GM23248 (cell line): Measurements from ENCODE around the gene C9. TPM values are rescaled to one million over a fixed set of nuclear protein-coding genes. Genes with fewer than 3 reads are reported as not detected.

Experiments used
- DNase-seq: peaks from one replicate; pipeline ENCODE4 v3.0.0-alpha.2; 2015
- H2AFZ ChIP-seq: fragments of 200-600 bp; sonication (generic); 2 replicates; pipeline ENCODE4 v1.6.1; 2016; ENCODE audit warnings: antibody characterized with exemption
- H3F3A ChIP-seq: fragments of 200-600 bp; sonication (generic); 2 replicates; pipeline ENCODE4 v1.6.1; 2016; ENCODE audit warnings: mild to moderate bottlenecking, antibody characterized with exemption, mixed run types; ENCODE audit not compliant: insufficient read depth
- H3K27ac ChIP-seq: fragments of 200-600 bp; sonication (generic); 2 replicates; pipeline ENCODE4 v1.5.1; 2016; ENCODE audit warnings: mild to moderate bottlenecking
- H3K27me3 ChIP-seq: fragments of 200-600 bp; sonication (generic); replicated peaks from 2 replicates; pipeline ENCODE4 v1.6.1; 2016; ENCODE audit warnings: mild to moderate bottlenecking; ENCODE audit not compliant: insufficient read depth
- H3K36me3 ChIP-seq: fragments of 200-600 bp; sonication (generic); 2 replicates; pipeline ENCODE4 v1.6.1; 2016; ENCODE audit warnings: low read depth, mild to moderate bottlenecking
- H3K4me1 ChIP-seq: fragments of 200-600 bp; sonication (generic); 2 replicates; pipeline ENCODE4 v1.6.1; 2016; ENCODE audit warnings: mild to moderate bottlenecking; ENCODE audit not compliant: insufficient read depth
- H3K4me2 ChIP-seq: fragments of 200-600 bp; sonication (generic); one replicate; pipeline ENCODE4 v1.6.1; 2016; ENCODE audit warnings: mild to moderate bottlenecking; ENCODE audit not compliant: unreplicated experiment
- H3K4me3 ChIP-seq: fragments of 200-600 bp; sonication (generic); 2 replicates; pipeline ENCODE4 v1.5.1; 2016; ENCODE audit warnings: mild to moderate bottlenecking
- H3K79me2 ChIP-seq: fragments of 200-600 bp; sonication (generic); 2 replicates; pipeline ENCODE4 v1.6.1; 2016; ENCODE audit warnings: mild to moderate bottlenecking; ENCODE audit not compliant: insufficient read depth
- H3K9ac ChIP-seq: fragments of 200-600 bp; sonication (generic); 2 replicates; pipeline ENCODE4 v1.6.1; 2016; ENCODE audit warnings: mild to moderate bottlenecking
- H3K9me2 ChIP-seq: fragments of 200-600 bp; sonication (generic); 2 replicates; pipeline ENCODE4 v1.6.1; 2016; ENCODE audit warnings: mixed run types, mild to moderate bottlenecking, moderate library complexity; ENCODE audit not compliant: insufficient read depth
- H3K9me3 ChIP-seq: fragments of 200-600 bp; sonication (generic); one replicate; pipeline ENCODE4 v1.6.1; 2017; ENCODE audit warnings: low read depth
- H4K20me1 ChIP-seq: fragments of 200-600 bp; sonication (generic); 2 replicates; pipeline ENCODE4 v1.6.0; 2016; ENCODE audit not compliant: insufficient read depth
- EZH2 ChIP-seq: fragments of 200-600 bp; sonication (generic); IDR thresholded peaks from 2 replicates; pipeline ENCODE4 v1.6.1; 2018; ENCODE audit warnings: antibody characterized with exemption, mild to moderate bottlenecking; ENCODE audit not compliant: insufficient read depth, poor library complexity, severe bottlenecking
- EZH2phosphoT487 ChIP-seq: fragments of 200-600 bp; sonication (generic); IDR thresholded peaks from 2 replicates; pipeline ENCODE4 v1.6.1; 2018; ENCODE audit warnings: antibody characterized with exemption, moderate library complexity, mild to moderate bottlenecking, low read depth; ENCODE audit not compliant: insufficient read depth
- WGBS, 2 experiments: methylation state at CpG; one replicate each; pipeline ENCODE4 v1.1.6; 2015 to 2017; ENCODE audit warnings: low lambda C conversion rate in 2 of 2, low coverage in 1 of 2; ENCODE audit errors: missing lambda C conversion rate in 2 of 2; 5-methylcytosine and 5-hydroxymethylcytosine counted together
- in situ Hi-C: fragments of 300-500 bp; cut with MboI; formaldehyde crosslinking; loops from 2 replicates; pipeline ENCODE4 v1.15.0; 2020
- polyA plus RNA-seq: library from polyadenylated mRNA; unstranded; fragments of >200 nt; fragmentation: Nextera tagmentation; extraction: Ambion mirVana; gene quantifications from 2 replicates; pipeline ENCODE4 v1.2.1, GENCODE V29; 2016
- total RNA-seq: library from RNA; depleted of rRNA; stranded (reverse); fragments of >200 nt; shearing (Covaris generic); gene quantifications from 2 replicates; pipeline ENCODE4 v1.2.3, GENCODE V29; 2014

C9 gene
- total and polyA plus RNA-seq, 2 experiments from 2014 or later, result not detected

- peak overlapping the region; percentile 30; the same call in 1 of the 2 replicates for H3K4me3 ChIP-seq
- in situ Hi-C loops, result no loop called here
- H3F3A ChIP-seq, result peaks cover 93% of the 10 kb centered on the region
- no peaks in the 10 kb centered on the region for H3K27me3 ChIP-seq
- peaks cover 95% of the 10 kb centered on the region for H3K79me2 ChIP-seq
- H4K20me1 ChIP-seq, result peaks cover 4% of the 10 kb centered on the region; the same call in 1 of the 2 replicates
- no peak overlapping the region for H2AFZ ChIP-seq
- peak overlapping the region; percentile 47 for H3K4me2 ChIP-seq
- H3K9me3 ChIP-seq, result no peaks in the 10 kb centered on the region
- peak; percentile 93 for DNase-seq
- peak overlapping the region; percentile 98 for H3K27ac ChIP-seq
- no peak for TF ChIP-seq EZH2phosphoT487
- TF ChIP-seq EZH2, result no peak
- 8 to 9% methylated on average over 3 of the region's 3 CpGs for WGBS, 2 experiments
- no peaks in the 10 kb centered on the region for H3K9me2 ChIP-seq
- H3K9ac ChIP-seq, result peak overlapping the region; percentile 71
- peaks cover 83% of the 10 kb centered on the region for H3K36me3 ChIP-seq
- peaks cover 71% of the 10 kb centered on the region for H3K4me1 ChIP-seq
Measured at GRCh38 chr5:39394946-39395345, 30.7 kb upstream of the C9 start.

- Histone ChIP-seq H3K9ac (peak overlapping the region; percentile 36; the same call in 1 of the 2 replicates), H3K9me3 (no peaks in the 10 kb centered on the region), H3K4me2 (no peak overlapping the region), H3K27ac (peak overlapping the region; percentile 45), H3F3A (peaks cover 93% of the 10 kb centered on the region), H3K4me3 (no peak overlapping the region), H3K9me2 (no peaks in the 10 kb centered on the region), H2AFZ (no peak overlapping the region), H3K4me1 (peaks cover 34% of the 10 kb centered on the region), H3K79me2 (peaks cover 97% of the 10 kb centered on the region), H4K20me1 (peaks cover 4% of the 10 kb centered on the region; the same call in 1 of the 2 replicates), H3K27me3 (no peaks in the 10 kb centered on the region), H3K36me3 (peaks cover 94% of the 10 kb centered on the region)
- TF ChIP-seq EZH2phosphoT487 (no peak), EZH2 (no peak)
- 90 to 97% methylated on average over 3 of the region's 3 CpGs for WGBS, 2 experiments
- in situ Hi-C loops, result no loop called here
- DNase-seq, result no peak
Measured at GRCh38 chr5:39390945-39391344, 26.6 kb upstream of the C9 start.

- WGBS, 2 experiments, result 94% methylated on average over 2 of the region's 2 CpGs
- no peak overlapping the region for H3K4me3 ChIP-seq
Measured at GRCh38 chr5:39387293-39387692, 23.0 kb upstream of the C9 start.

GRCh38 chr5:39384271-39384670 lies 20.0 kb upstream of the C9 start:
- in situ Hi-C loops, result no loop called here
- 67 to 72% methylated on average over 1 of the region's 1 CpG for WGBS, 2 experiments

More at GRCh38 chr5:39387293-39387692, 23.0 kb upstream of the C9 start:
- no peak overlapping the region for H2AFZ ChIP-seq
- DNase-seq, result no peak
- H3K27me3 ChIP-seq, result no peaks in the 10 kb centered on the region
- no peak for TF ChIP-seq EZH2phosphoT487
- TF ChIP-seq EZH2, result no peak
- no peaks in the 10 kb centered on the region for H3K9me2 ChIP-seq
- peaks cover 98% of the 10 kb centered on the region for H3K36me3 ChIP-seq
- peaks cover 95% of the 10 kb centered on the region for H3F3A ChIP-seq
- H3K4me2 ChIP-seq, result no peak overlapping the region
- H3K27ac ChIP-seq, result peak overlapping the region; percentile 49
- in situ Hi-C loops, result no loop called here
- peaks cover 94% of the 10 kb centered on the region for H3K79me2 ChIP-seq
- H3K9ac ChIP-seq, result no peak overlapping the region
- peaks cover 7% of the 10 kb centered on the region; the same call in 1 of the 2 replicates for H3K4me1 ChIP-seq
- no peaks in the 10 kb centered on the region for H3K9me3 ChIP-seq
- peaks cover 4% of the 10 kb centered on the region; the same call in 1 of the 2 replicates for H4K20me1 ChIP-seq

More at GRCh38 chr5:39384271-39384670, 20.0 kb upstream of the C9 start:
- Histone ChIP-seq H3K36me3 (peaks cover 100% of the 10 kb centered on the region), H3K4me2 (no peak overlapping the region), H3K9ac (0 out of 2 replicates have a peak overlapping the region, but pooled peaks have one; percentile 0), H3K9me3 (no peaks in the 10 kb centered on the region), H3F3A (peaks cover 99% of the 10 kb centered on the region), H3K4me3 (no peak overlapping the region), H3K27ac (peak overlapping the region; percentile 49; the same call in 1 of the 2 replicates), H3K4me1 (no peaks in the 10 kb centered on the region), H4K20me1 (no peaks in the 10 kb centered on the region), H2AFZ (no peak overlapping the region), H3K79me2 (peaks cover 91% of the 10 kb centered on the region), H3K27me3 (no peaks in the 10 kb centered on the region), H3K9me2 (no peaks in the 10 kb centered on the region)
- no peak for DNase-seq
- TF ChIP-seq EZH2phosphoT487, result no peak
- TF ChIP-seq EZH2, result no peak
